ENCODE data around the gene MROH2A. TPM values are rescaled to one million over a fixed set of nuclear protein-coding genes. Genes with fewer than 3 reads are reported as not detected.

MROH2A gene
- total and polyA plus RNA-seq, 4 donors = 0.80 TPM; not detected in 3

GRCh38 chr2:233816771-233817170, 38.6 kb downstream of the MROH2A start:
- Histone ChIP-seq H3K27me3 (ENCODE audit: control insufficient read depth in 3 of 3, insufficient read depth in 3 of 3, low read length in 2 of 3) (no peaks in the 10 kb centered on the region), H3K4me1 (ENCODE audit: control insufficient read depth in 5 of 5, insufficient read depth in 5 of 5, low read length in 5 of 5) (no peaks in the 10 kb centered on the region), H3K9me3 (ENCODE audit: control insufficient read depth in 4 of 4, insufficient read depth in 3 of 4, low read length in 3 of 4) (peaks cover 0 to 2% (median 0%) of the 10 kb centered on the region in 4 donors), H3K36me3 (ENCODE audit: control insufficient read depth in 4 of 4, insufficient read depth in 4 of 4, low read length in 4 of 4) (no peaks in the 10 kb centered on the region), H3K27ac (ENCODE audit: low read depth in 1 of 2, low read length in 1 of 2) (no peak overlapping the region), H3K4me3 (no peak overlapping the region), H3K9ac (ENCODE audit: insufficient read depth in 1 of 2, low read length in 2 of 2) (no peak overlapping the region)
- 75 to 80% methylated on average over 4 of the region's 4 CpGs for WGBS, 2 donors
- TF ChIP-seq, protein P1, sequence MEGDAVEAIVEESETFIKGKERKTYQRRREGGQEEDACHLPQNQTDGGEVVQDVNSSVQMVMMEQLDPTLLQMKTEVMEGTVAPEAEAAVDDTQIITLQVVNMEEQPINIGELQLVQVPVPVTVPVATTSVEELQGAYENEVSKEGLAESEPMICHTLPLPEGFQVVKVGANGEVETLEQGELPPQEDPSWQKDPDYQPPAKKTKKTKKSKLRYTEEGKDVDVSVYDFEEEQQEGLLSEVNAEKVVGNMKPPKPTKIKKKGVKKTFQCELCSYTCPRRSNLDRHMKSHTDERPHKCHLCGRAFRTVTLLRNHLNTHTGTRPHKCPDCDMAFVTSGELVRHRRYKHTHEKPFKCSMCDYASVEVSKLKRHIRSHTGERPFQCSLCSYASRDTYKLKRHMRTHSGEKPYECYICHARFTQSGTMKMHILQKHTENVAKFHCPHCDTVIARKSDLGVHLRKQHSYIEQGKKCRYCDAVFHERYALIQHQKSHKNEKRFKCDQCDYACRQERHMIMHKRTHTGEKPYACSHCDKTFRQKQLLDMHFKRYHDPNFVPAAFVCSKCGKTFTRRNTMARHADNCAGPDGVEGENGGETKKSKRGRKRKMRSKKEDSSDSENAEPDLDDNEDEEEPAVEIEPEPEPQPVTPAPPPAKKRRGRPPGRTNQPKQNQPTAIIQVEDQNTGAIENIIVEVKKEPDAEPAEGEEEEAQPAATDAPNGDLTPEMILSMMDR (IDR thresholded peaks at IDR 0.05; ENCODE audit: control extremely low read depth, extremely low read depth) = no peak
- DNase-seq (no peak), ATAC-seq (ENCODE audit: insufficient read depth, low FRiP score) (no peak)

DNA sequence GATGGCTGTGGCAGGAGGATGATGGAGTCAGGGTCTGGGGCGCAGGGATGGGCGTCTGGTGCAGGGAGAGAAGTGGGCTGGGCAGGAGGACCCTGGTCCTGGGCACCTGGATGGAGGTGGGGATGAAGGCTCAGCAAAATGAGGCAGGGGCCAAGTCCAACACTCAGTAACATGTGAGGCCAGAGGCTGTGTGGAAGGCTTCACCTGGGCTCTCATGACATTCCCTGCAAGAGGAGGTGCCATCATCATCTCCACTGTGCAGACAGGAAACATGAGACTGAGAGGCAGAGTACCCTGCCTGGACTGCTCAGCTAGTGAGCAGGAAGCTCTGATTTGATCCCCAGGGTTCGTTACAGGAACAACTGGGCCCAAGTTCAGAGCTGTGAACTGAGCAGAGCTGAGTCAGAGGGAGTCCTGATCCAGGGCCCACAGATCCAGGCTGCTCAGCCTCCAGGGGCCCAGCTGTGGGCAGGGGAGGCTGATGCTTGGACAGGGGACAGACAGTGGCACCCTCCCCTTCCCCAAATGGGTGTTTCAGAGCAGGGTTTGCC, 39.3 kb downstream of the MROH2A start:
- no peak for ATAC-seq (ENCODE audit: insufficient read depth, low FRiP score)
- no peak overlapping the region for H3K9ac ChIP-seq (ENCODE audit: insufficient read depth in 1 of 2, low read length in 2 of 2)

GRCh38 chr2:233817995-233818638, 40.0 kb downstream of the MROH2A start:
- H3K27me3 ChIP-seq (ENCODE audit: control insufficient read depth in 3 of 3, insufficient read depth in 3 of 3, low read length in 2 of 3) = no peaks in the 10 kb centered on the region
- no peak overlapping the region for H3K27ac ChIP-seq (ENCODE audit: low read depth in 1 of 2, low read length in 1 of 2)
- no peaks in the 10 kb centered on the region for H3K36me3 ChIP-seq (ENCODE audit: control insufficient read depth in 4 of 4, insufficient read depth in 4 of 4, low read length in 4 of 4)
- no peak for ATAC-seq (ENCODE audit: insufficient read depth, low FRiP score)
- H3K9ac ChIP-seq (ENCODE audit: insufficient read depth in 1 of 2, low read length in 2 of 2) = no peak overlapping the region
- DNase-seq = no peak
- TF ChIP-seq, protein P1 (IDR thresholded peaks at IDR 0.05; ENCODE audit: control extremely low read depth, extremely low read depth) = no peak
- no peak overlapping the region for H3K4me3 ChIP-seq
- 91 to 94% methylated on average over 11 of the region's 11 CpGs for WGBS, 2 donors
- H3K4me1 ChIP-seq (ENCODE audit: control insufficient read depth in 5 of 5, insufficient read depth in 5 of 5, low read length in 5 of 5) = no peaks in the 10 kb centered on the region
- peaks cover 0 to 2% (median 0%) of the 10 kb centered on the region in 4 donors for H3K9me3 ChIP-seq (ENCODE audit: control insufficient read depth in 4 of 4, insufficient read depth in 3 of 4, low read length in 3 of 4)

More for the DNA sequence above, 39.3 kb downstream of the MROH2A start:
- no peak overlapping the region for H3K27ac ChIP-seq (ENCODE audit: low read depth in 1 of 2, low read length in 1 of 2)
- peaks cover 0 to 2% (median 0%) of the 10 kb centered on the region in 4 donors for H3K9me3 ChIP-seq (ENCODE audit: control insufficient read depth in 4 of 4, insufficient read depth in 3 of 4, low read length in 3 of 4)
- no peak overlapping the region for H3K4me3 ChIP-seq
- H3K27me3 ChIP-seq (ENCODE audit: control insufficient read depth in 3 of 3, insufficient read depth in 3 of 3, low read length in 2 of 3) = no peaks in the 10 kb centered on the region
- H3K4me1 ChIP-seq (ENCODE audit: control insufficient read depth in 5 of 5, insufficient read depth in 5 of 5, low read length in 5 of 5) = no peaks in the 10 kb centered on the region
- TF ChIP-seq, protein P1 (IDR thresholded peaks at IDR 0.05; ENCODE audit: control extremely low read depth, extremely low read depth) = no peak
- DNase-seq = no peak
- WGBS, 2 donors = 79 to 90% methylated on average over 3 of the region's 3 CpGs
- H3K36me3 ChIP-seq (ENCODE audit: control insufficient read depth in 4 of 4, insufficient read depth in 4 of 4, low read length in 4 of 4) = no peaks in the 10 kb centered on the region
